ENCODE results near the gene VSTM2B. TPM values are rescaled to one million over a fixed set of nuclear protein-coding genes. Genes with fewer than 3 reads are reported as not detected.

Gene VSTM2B
- total RNA-seq, result not detected in 2 replicates

DNA sequence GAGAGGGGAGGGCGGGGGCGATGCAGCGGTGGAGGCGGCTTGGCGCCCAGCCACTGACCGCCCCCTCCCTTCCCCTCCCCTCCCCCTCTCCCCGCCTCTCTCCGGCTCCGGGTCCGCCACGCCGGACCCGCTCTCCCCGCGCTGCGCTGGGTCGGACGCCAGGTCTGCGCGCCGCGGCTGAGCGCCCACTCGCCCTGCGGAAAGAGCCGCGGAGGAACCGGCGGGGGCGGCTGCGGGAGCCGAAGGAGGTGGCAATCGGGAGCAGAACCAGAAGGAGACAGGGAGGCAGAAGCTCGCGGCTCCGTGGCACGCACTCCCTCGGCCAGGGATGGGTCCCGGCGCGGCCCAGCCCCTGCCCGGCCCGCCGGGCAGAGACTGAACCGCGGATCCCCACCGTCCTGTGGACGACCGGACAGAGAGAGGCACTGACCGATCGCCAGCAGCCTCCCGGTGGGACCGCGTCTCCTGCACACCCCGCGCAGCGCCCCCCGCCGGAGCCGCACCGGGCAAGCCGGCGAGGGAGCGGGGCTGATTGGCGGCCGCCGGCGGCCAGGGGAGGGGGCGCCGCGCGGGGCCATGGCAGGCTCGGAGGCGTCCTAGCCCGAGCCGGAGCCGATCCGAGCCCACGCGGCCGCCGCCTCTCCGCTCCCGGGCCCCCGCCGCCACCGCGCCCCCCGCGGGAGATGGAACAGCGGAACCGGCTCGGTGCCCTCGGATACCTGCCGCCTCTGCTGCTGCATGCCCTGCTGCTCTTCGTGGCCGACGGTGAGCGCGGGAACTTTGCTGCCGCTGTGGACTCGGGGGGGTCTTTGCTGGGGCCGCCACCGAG lies at the start of gene VSTM2B:
VSTM2B (plus strand) TSS at position 94 of the 829 bp plus-strand sequence; CDS start at position 684, 590 bp downstream.

DNA sequence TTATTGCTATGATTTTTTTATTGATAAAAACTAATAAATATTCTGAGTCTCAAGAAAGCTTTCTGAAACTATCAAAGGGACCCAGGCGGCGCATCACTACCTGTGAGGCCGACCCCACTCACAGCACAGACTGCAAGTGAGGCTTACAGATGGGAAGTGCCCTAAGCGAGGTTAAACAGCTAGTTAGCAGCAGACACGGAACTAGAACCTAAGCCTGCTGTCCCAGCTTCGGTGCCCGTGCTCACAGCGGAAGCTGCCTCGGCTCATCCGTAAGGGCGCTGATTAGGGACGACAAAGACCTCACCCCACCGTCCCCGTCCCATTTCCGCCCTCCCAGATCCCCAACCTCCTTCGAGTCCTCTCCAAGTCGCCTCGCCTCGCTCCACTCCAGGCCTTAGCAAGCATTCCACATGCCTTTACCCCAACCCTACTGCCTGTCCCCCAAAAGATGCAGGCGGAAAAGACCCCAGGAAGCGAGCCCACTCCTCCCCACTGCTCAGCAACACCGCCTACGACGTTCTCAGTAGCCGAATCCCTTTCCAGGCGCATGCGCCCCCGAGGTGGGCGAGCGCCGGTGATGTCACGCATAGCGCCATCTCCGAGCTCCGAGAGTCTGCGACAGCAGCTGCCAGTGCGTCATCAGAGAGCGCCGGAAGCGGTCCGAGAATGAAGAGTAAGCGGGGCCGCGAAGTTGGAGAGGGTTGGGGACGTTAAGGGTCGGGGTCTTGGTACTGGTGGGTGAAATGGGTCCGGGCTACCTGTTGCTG lies 80.0 kb downstream of the VSTM2B start, which contains the start of gene POP4:
POP4 (plus strand) TSS at position 631 of the 767 bp plus-strand sequence; CDS start at position 667, 36 bp downstream.

Other genes with a start within 250 kb of the VSTM2B start
- gene POP4, start 80.3 kb downstream of the VSTM2B start, total RNA-seq, result 51.8 and 55.2 TPM in 2 replicates
- 7.3 and 8.3 TPM in 2 replicates for gene PLEKHF1, start 139.5 kb downstream of the VSTM2B start, total RNA-seq
- gene C19orf12, start 189.3 kb downstream of the VSTM2B start, total RNA-seq, result 23.8 and 32.8 TPM in 2 replicates

All from smooth muscle cell of the umbilical artery (primary cell).